SK-N-MC (cell line): ENCODE data around the gene U2AF2.

Experiments
- EZH2 ChIP-seq: fragments of 200-600 bp; sonication (generic); IDR thresholded peaks from one replicate; pipeline ENCODE4 v1.6.1; 2017; ENCODE audit warnings: antibody characterized with exemption
- FOXP2 ChIP-seq: optimal IDR thresholded peaks from 2 replicates; pipeline ENCODE3; 2011; ENCODE audit warnings: mild to moderate bottlenecking, moderate library complexity; ENCODE audit not compliant: insufficient read depth; ENCODE audit errors: extremely low read length, control extremely low read depth
- POLR2AphosphoS5 ChIP-seq: IDR thresholded peaks from 2 replicates; pipeline ENCODE4 v1.6.1; 2012; ENCODE audit warnings: mild to moderate bottlenecking, low read depth, low read length, borderline replicate concordance

DNA sequence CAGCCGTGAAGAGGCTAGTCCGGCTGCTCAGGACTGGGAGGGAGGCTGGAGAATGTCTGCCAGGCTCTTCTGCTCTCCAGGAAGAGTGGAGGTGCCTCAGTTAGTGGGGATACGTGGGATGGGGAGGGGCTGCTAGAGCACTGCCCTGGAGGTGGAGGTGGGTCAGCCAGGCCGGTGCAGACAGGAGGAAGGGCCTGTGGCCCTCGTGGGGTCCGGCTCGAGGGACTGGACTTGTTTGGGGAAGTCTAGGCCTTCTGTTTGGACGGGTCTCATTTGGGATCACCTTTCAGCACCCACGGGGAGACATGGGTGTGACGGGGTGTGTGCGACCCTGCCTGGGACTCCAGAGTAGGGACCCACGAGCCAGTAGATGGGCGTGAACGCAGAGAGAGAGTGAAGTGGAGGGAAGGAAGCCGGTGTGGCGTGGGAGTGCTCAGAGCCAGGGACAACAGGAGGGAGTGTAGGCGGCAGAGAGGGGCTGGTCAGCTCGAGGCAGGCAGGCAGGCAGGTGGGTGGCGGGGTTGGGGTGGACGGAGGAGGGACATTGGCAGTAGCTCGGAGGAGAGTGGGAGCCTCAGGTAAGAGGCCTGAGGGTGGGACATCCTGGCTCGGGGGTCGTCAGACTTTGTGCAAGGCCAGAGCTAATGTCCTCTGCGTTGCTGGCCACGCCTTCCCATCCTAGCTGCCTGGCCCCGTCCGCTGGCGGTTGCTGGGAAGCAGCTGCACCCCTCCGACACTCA lies 31.6 kb downstream of the U2AF2 start:
- TF ChIP-seq EZH2 (no peak), FOXP2 (no peak), POLR2AphosphoS5 (no peak)
